DOHH2 (cell line): ENCODE measurements around the gene PKN3.

Experiments
- CTCF ChIP-seq: fragments of 200-600 bp; sonication (generic); IDR thresholded peaks from one replicate; pipeline ENCODE4 v1.5.1; 2014; ENCODE audit warnings: antibody characterized with exemption, mild to moderate bottlenecking, low read depth, low read length; ENCODE audit not compliant: poor library complexity, severe bottlenecking
- EZH2phosphoT487 ChIP-seq: fragments of 200-600 bp; sonication (generic); IDR thresholded peaks from 2 replicates; pipeline ENCODE4 v1.6.1; 2017; ENCODE audit warnings: borderline replicate concordance, mild to moderate bottlenecking, antibody characterized with exemption, low read length, moderate library complexity, mixed read lengths

- TF ChIP-seq EZH2phosphoT487 (no peak), CTCF (no peak)
These were observed 25.4 kb downstream of the PKN3 start for GRCh38 chr9:128727640-128728248.
